NCI-H2196 treated with DMSO at 0.1 percent for 48 hours (cell line): ENCODE data around the gene WDR74.

Experiments
- DNase-seq: peaks from one replicate; lab custom pipeline; 2025; ENCODE audit not compliant: unreplicated experiment; lab: John Stamatoyannopoulos, UW

WDR74 gene

DNA sequence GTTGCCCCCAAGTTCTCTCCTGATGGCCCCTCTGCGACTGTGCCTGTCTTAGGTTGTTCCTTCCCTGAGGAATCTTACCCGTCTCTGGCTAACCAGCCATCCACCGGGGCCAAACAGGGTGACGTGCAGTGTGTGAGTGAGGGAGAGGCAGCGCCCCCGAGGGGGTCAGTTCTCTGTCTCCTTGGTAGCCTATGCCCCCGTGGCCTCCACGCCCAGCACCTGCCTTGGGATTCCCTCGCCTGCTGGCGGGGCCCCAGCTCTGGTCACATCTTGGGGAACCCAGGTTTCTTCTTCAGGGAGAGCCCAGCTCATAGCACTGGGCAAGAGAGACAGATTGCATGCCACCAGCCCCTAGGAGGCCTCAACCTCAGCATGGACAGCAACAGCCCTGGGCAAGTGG, 39.9 kb downstream of the WDR74 start:
- DNase-seq = no peak

DNA sequence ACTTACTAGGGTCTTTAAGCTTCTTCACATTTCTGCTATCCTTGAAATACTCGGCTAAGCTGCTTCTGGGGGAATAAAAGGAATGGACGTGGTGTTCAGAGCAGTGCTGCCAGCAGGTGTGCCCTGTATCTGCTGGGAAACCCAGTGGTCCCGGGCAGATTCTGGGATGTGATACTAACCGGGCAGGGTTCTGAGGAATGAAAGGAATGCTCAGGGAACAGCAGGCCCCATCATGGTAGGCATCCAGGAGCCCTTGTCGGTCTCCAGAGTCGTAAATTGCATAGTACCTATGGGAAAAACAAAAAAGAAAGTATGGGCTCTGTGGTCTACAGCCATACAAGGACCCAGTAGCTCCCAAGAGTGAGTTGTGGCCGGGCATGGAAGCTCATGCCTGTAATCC, 43.1 kb downstream of the WDR74 start:
- no peak for DNase-seq

DNA sequence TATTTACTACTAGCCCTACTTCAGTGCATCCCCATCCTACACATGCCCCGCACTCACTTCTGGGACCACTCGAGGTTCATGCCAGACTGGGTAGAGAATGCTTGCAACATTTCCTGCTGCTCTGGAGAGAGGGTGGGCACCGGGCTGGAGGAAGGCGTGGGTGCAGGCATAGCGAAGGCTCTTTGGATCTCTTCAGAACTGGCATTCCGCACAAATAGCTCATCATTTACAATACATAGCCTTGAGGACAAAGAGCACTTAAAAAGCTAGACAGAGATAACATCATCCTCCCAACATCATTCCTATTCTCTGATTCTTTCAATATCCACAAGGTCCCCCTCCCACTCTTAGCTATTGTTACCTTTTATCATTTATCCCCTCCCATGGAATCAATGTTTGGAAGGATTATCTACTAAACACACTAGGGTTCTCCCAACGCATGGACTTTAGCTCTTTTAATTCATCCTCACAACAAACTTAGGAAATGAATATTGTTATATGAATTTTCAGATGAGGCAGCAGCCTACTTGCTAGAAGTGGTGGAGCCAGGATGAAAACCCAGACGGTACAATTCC, 45.1 kb downstream of the WDR74 start:
- no peak for DNase-seq

DNA sequence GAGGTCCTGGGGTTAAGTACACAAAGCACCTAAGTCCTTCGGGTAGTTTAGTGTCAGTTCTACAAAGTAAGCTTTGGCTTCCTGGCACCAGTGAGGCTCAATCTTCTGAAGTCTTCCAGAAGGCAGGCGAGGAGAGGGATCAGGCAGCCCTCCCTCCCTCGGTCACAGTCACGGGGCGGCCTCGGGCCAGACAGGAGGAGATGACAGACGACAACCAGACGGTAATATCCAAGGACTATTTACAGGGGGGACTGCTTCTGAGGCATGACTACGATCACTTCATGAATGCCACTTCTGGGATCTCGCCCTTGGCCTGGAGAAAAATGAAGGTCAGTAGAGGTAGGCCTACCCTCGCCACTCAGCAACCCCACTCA, 47.2 kb downstream of the WDR74 start:
- DNase-seq = no peak

DNA sequence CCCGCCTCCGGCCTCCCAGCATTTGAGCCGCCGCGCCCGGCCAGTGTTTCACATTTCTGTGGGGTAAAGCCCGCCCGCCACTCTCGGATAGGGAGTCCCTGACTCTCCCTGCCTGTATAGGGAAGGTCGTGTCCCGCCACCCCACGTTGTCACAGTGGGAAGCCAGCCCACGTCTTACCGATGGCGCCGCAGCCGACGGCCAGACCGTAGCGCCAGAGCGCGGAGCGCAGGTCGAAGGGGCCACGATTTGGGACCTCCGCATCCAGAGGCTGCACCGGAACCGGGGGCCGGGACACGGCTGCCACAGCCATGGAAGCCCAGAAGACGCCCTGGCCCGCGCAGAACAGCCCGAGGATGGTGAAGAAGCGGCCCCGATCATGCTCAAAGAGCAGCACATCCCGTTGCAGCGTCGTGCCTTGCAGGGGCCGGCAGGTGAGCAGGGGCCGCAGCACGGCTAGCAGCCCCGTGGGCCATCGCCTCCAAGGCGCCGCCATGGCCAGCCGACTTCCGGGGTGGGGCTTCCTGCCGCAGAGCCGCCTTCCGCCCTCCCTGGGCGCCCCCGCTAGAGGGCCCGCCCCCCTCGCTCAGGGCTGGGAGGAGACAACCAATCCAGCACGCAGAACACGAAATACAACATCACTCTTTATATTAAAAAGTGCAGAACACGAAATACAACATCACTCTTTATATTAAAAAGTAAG, 47.7 kb downstream of the WDR74 start, which contains the start of gene TMEM223:
Gene TMEM223 (minus strand): TSS at position 506 of the 701 bp plus-strand sequence. CDS start 12 bp downstream, at position 494.
- DNase-seq = peak; percentile 80

DNA sequence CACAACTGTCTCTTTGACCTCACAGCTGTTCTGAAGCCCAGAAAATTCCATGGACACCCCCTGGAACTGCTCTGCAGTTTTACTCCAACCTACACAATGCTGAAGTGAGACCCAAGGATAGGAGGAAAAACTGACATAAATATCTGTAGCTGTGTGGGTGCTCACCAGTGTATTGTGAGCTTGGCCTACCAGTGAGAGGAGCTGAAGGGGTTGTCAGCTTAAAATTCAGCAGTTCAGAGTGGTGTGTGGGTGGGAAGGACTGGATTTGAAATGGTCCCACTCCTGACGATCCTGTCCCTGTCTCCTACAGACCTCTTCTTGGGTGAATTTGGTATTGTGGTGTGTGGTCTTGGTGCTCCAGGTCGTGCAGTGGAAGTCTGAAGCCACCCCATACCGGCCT, 49.8 kb downstream of the WDR74 start:
- no peak for DNase-seq

DNA sequence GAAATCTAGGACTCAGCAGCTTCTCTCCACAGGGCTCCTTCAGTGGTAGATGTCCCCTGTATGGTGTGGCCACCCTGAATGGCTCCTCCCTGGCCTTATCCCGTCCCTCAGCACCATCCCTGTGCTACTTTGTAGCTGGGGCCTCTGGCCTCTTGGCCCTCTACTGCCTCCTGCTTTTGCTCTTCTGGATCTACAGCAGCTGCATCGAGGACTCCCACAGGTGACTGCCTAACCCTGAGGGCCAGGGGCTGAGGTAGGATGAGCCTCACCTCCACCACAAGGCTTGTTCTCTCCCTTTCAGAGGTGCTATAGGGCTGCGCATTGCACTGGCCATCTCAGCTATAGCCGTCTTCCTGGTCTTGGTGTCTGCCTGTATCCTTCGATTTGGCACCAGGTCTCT, 50.4 kb downstream of the WDR74 start:
- no peak for DNase-seq

DNA sequence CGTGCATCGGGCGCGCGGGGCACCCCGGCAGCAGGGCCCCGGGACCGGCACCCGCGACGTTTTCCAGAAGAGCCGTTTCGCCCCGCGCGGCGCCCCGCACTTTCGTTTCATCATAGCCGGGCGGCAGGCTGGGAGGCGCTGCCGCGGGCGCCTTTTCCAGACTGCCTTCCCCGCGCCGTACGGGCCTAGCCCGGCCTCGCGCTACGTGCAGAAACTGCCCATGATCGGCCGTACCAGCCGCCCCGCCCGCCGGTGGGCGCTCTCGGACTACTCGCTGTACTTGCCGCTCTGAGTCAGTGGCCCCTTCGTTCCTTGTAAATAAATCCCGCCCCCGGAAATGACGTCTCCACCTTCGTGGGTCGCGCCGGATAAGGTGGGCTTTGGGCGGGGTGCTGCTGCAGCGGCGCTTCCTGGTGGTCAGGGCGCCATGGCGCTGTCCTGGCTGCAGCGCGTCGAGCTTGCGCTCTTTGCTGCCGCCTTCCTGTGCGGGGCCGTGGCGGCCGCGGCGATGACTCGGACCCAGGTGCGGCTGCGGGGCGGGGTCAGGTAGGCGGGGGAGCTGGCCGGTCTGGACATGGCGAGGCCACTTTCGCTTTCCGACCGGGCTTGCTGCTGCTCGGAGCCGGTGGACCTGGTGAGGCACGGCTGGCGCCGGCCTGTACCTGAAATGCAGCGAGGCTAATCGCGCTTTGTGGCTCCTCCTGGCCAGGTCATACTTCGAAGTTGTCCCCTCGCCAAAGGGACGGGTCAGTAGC, 52.2 kb downstream of the WDR74 start, which contains the start of gene TMEM179B:
Gene TMEM179B (plus strand): TSS at position 398 of the 755 bp plus-strand sequence. CDS start 30 bp downstream, at position 428.
- peak; percentile 95 for DNase-seq

DNA sequence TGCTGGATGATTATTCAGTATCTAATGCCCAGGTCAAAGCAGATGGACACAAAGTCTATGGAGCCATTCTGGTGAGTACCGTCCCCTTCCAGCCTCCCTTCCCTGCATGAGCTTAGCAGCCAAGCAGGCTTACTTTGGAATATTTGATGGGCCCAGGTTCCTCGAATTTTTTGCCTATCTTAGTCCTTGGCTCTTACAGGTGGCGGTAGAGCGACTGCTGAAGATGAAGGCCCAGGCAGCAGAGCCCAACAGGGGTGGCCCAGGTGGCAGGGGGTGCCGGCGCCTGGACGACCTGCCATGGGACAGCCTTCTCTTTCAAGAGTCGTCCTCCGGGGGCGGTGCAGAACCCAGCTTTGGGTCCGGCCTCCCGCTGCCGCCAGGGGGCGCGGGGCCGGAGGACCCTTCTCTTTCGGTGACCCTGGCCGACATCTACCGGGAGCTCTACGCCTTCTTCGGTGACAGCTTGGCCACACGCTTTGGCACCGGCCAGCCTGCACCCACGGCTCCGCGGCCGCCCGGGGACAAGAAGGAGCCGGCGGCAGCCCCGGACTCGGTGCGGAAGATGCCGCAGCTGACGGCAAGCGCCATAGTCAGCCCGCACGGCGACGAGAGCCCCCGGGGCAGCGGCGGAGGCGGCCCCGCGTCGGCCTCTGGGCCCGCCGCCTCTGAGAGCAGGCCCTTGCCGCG, 52.9 kb downstream of the WDR74 start:
- peak; percentile 45 for DNase-seq
